ENCODE data around the gene HAGH.

The HAGH gene

DNA sequence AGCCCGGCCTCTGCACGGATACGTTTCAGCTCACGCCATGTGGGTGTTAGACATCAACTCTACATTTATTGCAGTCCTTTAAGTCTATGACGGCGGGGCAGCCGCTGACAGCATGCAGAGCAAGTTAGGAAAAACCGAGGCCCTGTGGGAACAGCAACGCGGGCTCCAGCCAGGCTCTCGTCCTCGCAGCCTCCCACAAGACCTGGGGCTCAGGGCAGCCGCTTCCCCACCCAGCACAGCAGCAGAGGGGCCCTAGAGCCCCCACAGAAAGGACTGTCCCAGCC is 50.0 kb downstream of the HAGH start:
- TF ChIP-seq ZNF70 (CRISPR knock-in tag; IDR thresholded peaks at IDR 0.05) (no peak), ZFP3 (CRISPR knock-in tag; IDR thresholded peaks at IDR 0.05) (no peak), TOX (CRISPR knock-in tag; IDR thresholded peaks at IDR 0.05; ENCODE audit: borderline replicate concordance) (no peak), RARB (CRISPR knock-in tag; IDR thresholded peaks at IDR 0.05) (no peak), SNAI2 (CRISPR knock-in tag; IDR thresholded peaks at IDR 0.05) (no peak), GLIS3 (CRISPR knock-in tag; IDR thresholded peaks at IDR 0.05) (no peak), PPARA (CRISPR knock-in tag; IDR thresholded peaks at IDR 0.05; ENCODE audit: borderline replicate concordance) (no peak), TCF4 (CRISPR knock-in tag; IDR thresholded peaks at IDR 0.05; ENCODE audit: borderline replicate concordance) (no peak)
- TF ChIP-seq, protein P1, sequence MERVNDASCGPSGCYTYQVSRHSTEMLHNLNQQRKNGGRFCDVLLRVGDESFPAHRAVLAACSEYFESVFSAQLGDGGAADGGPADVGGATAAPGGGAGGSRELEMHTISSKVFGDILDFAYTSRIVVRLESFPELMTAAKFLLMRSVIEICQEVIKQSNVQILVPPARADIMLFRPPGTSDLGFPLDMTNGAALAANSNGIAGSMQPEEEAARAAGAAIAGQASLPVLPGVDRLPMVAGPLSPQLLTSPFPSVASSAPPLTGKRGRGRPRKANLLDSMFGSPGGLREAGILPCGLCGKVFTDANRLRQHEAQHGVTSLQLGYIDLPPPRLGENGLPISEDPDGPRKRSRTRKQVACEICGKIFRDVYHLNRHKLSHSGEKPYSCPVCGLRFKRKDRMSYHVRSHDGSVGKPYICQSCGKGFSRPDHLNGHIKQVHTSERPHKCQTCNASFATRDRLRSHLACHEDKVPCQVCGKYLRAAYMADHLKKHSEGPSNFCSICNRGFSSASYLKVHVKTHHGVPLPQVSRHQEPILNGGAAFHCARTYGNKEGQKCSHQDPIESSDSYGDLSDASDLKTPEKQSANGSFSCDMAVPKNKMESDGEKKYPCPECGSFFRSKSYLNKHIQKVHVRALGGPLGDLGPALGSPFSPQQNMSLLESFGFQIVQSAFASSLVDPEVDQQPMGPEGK (CRISPR knock-in tag; IDR thresholded peaks at IDR 0.05; ENCODE audit: borderline replicate concordance): no peak
- TF ChIP-seq, protein P2, sequence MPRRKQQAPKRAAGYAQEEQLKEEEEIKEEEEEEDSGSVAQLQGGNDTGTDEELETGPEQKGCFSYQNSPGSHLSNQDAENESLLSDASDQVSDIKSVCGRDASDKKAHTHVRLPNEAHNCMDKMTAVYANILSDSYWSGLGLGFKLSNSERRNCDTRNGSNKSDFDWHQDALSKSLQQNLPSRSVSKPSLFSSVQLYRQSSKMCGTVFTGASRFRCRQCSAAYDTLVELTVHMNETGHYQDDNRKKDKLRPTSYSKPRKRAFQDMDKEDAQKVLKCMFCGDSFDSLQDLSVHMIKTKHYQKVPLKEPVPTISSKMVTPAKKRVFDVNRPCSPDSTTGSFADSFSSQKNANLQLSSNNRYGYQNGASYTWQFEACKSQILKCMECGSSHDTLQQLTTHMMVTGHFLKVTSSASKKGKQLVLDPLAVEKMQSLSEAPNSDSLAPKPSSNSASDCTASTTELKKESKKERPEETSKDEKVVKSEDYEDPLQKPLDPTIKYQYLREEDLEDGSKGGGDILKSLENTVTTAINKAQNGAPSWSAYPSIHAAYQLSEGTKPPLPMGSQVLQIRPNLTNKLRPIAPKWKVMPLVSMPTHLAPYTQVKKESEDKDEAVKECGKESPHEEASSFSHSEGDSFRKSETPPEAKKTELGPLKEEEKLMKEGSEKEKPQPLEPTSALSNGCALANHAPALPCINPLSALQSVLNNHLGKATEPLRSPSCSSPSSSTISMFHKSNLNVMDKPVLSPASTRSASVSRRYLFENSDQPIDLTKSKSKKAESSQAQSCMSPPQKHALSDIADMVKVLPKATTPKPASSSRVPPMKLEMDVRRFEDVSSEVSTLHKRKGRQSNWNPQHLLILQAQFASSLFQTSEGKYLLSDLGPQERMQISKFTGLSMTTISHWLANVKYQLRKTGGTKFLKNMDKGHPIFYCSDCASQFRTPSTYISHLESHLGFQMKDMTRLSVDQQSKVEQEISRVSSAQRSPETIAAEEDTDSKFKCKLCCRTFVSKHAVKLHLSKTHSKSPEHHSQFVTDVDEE (CRISPR knock-in tag; IDR thresholded peaks at IDR 0.05): no peak
- TF ChIP-seq, protein P3, sequence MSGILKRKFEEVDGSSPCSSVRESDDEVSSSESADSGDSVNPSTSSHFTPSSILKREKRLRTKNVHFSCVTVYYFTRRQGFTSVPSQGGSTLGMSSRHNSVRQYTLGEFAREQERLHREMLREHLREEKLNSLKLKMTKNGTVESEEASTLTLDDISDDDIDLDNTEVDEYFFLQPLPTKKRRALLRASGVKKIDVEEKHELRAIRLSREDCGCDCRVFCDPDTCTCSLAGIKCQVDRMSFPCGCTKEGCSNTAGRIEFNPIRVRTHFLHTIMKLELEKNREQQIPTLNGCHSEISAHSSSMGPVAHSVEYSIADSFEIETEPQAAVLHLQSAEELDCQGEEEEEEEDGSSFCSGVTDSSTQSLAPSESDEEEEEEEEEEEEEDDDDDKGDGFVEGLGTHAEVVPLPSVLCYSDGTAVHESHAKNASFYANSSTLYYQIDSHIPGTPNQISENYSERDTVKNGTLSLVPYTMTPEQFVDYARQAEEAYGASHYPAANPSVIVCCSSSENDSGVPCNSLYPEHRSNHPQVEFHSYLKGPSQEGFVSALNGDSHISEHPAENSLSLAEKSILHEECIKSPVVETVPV (CRISPR knock-in tag; IDR thresholded peaks at IDR 0.05): no peak
- TF ChIP-seq, protein P4, sequence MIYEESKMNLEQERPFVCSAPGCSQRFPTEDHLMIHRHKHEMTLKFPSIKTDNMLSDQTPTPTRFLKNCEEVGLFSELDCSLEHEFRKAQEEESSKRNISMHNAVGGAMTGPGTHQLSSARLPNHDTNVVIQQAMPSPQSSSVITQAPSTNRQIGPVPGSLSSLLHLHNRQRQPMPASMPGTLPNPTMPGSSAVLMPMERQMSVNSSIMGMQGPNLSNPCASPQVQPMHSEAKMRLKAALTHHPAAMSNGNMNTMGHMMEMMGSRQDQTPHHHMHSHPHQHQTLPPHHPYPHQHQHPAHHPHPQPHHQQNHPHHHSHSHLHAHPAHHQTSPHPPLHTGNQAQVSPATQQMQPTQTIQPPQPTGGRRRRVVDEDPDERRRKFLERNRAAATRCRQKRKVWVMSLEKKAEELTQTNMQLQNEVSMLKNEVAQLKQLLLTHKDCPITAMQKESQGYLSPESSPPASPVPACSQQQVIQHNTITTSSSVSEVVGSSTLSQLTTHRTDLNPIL (CRISPR knock-in tag; IDR thresholded peaks at IDR 0.05; ENCODE audit: low read depth): no peak
- ATAC-seq: no peak

DNA sequence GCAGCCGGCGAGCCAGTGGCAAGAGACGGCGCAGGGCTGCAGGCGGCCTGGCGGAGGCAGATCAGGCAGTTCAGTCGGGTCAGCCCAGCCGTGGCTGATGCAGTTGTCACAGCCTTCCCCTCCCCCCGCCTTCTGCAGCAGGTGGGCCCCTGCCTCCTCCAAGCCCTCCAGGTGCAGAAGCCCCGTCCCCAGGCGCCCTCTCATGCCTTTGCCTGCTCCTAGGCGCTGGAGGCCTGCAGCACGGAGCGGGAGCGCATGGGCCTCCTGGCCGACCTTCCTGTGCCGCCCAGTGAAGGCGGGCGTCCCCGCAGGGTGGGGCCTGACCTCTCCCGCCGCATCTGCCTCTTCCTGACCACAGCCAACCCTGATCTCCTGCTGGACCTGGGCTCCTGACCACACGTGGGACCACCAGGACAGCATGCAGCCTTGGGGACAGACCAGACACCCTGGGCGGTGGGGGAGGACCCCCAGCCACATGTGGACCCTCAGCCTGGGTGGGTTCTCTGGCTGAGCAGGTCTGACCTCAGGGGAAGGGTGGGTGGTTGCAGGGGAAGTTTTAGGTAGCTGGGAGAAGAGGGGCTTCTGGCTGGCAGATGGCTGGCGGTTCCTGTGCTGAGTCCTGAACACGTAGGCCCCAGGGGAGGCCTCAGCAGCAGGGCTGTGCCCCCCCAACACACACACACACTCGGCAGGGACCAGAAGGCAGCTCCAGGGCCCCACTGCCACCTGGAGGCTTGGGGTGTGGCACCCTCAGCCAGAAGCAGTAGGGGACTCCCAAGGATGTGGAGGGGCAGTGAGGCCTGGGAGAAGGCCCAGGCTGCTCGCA is 50.6 kb downstream of the HAGH start:
- TF ChIP-seq ZNF565 (CRISPR knock-in tag; conservative IDR thresholded peaks at IDR 0.05; ENCODE audit: low read depth) (no peak), ZC3H10 (CRISPR knock-in tag; IDR thresholded peaks at IDR 0.05) (no peak), CSDC2 (CRISPR knock-in tag; IDR thresholded peaks at IDR 0.05) (no peak), TOX (CRISPR knock-in tag; IDR thresholded peaks at IDR 0.05; ENCODE audit: borderline replicate concordance) (no peak)
- TF ChIP-seq, protein P3 (CRISPR knock-in tag; IDR thresholded peaks at IDR 0.05): no peak
- TF ChIP-seq, protein P5, sequence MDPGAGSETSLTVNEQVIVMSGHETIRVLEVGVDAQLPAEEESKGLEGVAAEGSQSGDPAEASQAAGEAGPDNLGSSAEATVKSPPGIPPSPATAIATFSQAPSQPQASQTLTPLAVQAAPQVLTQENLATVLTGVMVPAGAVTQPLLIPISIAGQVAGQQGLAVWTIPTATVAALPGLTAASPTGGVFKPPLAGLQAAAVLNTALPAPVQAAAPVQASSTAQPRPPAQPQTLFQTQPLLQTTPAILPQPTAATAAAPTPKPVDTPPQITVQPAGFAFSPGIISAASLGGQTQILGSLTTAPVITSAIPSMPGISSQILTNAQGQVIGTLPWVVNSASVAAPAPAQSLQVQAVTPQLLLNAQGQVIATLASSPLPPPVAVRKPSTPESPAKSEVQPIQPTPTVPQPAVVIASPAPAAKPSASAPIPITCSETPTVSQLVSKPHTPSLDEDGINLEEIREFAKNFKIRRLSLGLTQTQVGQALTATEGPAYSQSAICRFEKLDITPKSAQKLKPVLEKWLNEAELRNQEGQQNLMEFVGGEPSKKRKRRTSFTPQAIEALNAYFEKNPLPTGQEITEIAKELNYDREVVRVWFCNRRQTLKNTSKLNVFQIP (CRISPR knock-in tag; IDR thresholded peaks at IDR 0.05; ENCODE audit: borderline replicate concordance, low read depth): no peak
- ATAC-seq: no peak

DNA sequence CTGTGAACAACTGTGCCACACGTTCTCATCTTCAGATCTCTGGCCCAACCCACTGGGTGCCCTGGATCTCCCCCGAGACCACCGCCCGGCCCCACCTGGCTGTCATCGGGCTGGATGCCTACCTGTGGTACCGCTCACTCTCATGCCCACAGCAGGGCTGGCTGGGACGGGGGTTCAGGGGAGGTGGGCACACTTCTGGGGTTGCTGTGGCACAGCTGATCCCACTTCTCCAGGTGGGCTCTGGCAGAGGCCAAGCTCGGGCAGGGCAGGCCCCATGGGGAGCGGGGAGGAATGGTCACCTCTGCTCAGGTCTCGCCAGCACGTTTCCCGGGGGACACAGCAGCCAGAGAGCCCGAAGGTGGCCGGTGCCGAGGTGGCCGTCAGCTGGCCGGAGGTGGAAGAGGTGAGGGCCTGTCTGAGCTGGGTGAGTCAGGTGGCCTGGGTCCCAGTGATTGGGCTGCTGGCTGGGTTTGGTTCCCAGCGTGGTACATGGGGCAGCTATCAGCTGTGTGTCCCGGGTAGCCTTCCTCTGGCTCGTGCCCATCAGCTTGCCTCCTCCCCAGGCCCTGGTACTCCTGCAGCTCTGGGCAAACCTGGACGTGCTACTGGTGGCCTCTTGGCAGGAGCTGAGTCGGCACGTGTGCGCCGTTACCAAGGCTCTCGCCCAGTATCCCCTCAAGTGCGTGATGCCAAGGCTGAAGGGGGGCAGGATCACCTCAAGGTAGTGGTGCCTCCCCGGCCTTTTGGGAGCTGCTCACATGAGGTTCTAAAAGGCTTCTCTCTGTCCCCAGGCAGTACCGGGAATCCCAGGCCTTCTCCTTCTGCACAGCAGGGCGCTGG is 51.4 kb downstream of the HAGH start:
- ATAC-seq: no peak
- TF ChIP-seq ZNF565 (CRISPR knock-in tag; conservative IDR thresholded peaks at IDR 0.05; ENCODE audit: low read depth) (no peak), ZFP3 (CRISPR knock-in tag; IDR thresholded peaks at IDR 0.05) (no peak), CSDC2 (CRISPR knock-in tag; IDR thresholded peaks at IDR 0.05) (no peak), TCF4 (CRISPR knock-in tag; IDR thresholded peaks at IDR 0.05; ENCODE audit: borderline replicate concordance) (no peak), ZNF70 (CRISPR knock-in tag; IDR thresholded peaks at IDR 0.05) (no peak), ESRRG (CRISPR knock-in tag; IDR thresholded peaks at IDR 0.05) (no peak), RARB (CRISPR knock-in tag; IDR thresholded peaks at IDR 0.05) (no peak), ZNF8 (CRISPR knock-in tag; IDR thresholded peaks at IDR 0.05) (no peak), ISL1 (CRISPR knock-in tag; IDR thresholded peaks at IDR 0.05) (no peak)
- TF ChIP-seq, protein P5 (CRISPR knock-in tag; IDR thresholded peaks at IDR 0.05; ENCODE audit: borderline replicate concordance, low read depth): no peak
- TF ChIP-seq, protein P2 (CRISPR knock-in tag; IDR thresholded peaks at IDR 0.05): no peak
